ENCODE results near the gene CACNB4. TPM values are rescaled to one million over a fixed set of nuclear protein-coding genes. Genes with fewer than 3 reads are reported as not detected.
A peak's percentile ranks its signal among the peaks of the same experiment; 100 is the strongest.

Gene CACNB4
- total RNA-seq, 1 donor from 2014 or later: 3.7 TPM

- H3K36me3 ChIP-seq: no peaks in the 10 kb centered on the region
- no peak for DNase-seq (ENCODE audit: low spot score in 2 of 2)
- H3K4me3 ChIP-seq: no peak overlapping the region
- intact Hi-C loops (cut with DNase I): no loop called here
- TF ChIP-seq, protein P1, sequence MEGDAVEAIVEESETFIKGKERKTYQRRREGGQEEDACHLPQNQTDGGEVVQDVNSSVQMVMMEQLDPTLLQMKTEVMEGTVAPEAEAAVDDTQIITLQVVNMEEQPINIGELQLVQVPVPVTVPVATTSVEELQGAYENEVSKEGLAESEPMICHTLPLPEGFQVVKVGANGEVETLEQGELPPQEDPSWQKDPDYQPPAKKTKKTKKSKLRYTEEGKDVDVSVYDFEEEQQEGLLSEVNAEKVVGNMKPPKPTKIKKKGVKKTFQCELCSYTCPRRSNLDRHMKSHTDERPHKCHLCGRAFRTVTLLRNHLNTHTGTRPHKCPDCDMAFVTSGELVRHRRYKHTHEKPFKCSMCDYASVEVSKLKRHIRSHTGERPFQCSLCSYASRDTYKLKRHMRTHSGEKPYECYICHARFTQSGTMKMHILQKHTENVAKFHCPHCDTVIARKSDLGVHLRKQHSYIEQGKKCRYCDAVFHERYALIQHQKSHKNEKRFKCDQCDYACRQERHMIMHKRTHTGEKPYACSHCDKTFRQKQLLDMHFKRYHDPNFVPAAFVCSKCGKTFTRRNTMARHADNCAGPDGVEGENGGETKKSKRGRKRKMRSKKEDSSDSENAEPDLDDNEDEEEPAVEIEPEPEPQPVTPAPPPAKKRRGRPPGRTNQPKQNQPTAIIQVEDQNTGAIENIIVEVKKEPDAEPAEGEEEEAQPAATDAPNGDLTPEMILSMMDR (IDR thresholded peaks at IDR 0.05): no peak
- H3K4me1 ChIP-seq: peaks cover 0 to 7% of the 10 kb centered on the region in 2 donors
- H3K27ac ChIP-seq: no peak overlapping the region
- no peaks in the 10 kb centered on the region for H3K27me3 ChIP-seq
- no peaks in the 10 kb centered on the region for H3K9me3 ChIP-seq
These were observed 146.0 kb downstream of the CACNB4 start for GRCh38 chr2:151952691-151953456.

DNA sequence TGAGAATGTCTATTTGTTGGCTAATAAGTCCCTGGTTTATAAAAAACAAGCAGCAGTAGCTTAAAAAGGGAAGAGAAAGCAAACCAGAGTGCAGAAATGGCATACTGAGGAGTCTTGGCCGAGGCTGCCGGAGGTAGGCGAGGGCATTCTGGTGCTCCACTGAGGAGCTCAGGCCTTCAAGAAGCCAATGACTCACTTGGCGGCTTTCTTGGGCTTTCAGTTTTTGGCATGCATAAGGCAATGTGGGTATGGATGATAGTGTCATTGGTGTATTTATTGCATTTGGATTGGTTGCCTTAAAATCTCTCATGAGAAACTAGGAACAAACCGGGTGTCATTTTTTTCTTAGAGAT is 151.1 kb downstream of the CACNB4 start:
- Histone ChIP-seq H3K27me3 (no peaks in the 10 kb centered on the region), H3K27ac (peak overlapping the region; percentile 69 to 70), H3K9me3 (no peaks in the 10 kb centered on the region), H3K36me3 (no peaks in the 10 kb centered on the region), H3K4me3 (peak overlapping the region; percentile 51 to 53), H3K4me1 (peaks cover 0 to 12% of the 10 kb centered on the region in 2 donors)
- intact Hi-C loops (cut with DNase I): loop anchor here (2.0 to 5.0 kb wide), 3 partner anchors 49 to 119 kb away; partner anchors contain the start of gene ARL5A
- TF ChIP-seq, protein P1 (IDR thresholded peaks at IDR 0.05): no peak
- peak; percentile 51 to 92 for DNase-seq (ENCODE audit: low spot score in 2 of 2)

DNA sequence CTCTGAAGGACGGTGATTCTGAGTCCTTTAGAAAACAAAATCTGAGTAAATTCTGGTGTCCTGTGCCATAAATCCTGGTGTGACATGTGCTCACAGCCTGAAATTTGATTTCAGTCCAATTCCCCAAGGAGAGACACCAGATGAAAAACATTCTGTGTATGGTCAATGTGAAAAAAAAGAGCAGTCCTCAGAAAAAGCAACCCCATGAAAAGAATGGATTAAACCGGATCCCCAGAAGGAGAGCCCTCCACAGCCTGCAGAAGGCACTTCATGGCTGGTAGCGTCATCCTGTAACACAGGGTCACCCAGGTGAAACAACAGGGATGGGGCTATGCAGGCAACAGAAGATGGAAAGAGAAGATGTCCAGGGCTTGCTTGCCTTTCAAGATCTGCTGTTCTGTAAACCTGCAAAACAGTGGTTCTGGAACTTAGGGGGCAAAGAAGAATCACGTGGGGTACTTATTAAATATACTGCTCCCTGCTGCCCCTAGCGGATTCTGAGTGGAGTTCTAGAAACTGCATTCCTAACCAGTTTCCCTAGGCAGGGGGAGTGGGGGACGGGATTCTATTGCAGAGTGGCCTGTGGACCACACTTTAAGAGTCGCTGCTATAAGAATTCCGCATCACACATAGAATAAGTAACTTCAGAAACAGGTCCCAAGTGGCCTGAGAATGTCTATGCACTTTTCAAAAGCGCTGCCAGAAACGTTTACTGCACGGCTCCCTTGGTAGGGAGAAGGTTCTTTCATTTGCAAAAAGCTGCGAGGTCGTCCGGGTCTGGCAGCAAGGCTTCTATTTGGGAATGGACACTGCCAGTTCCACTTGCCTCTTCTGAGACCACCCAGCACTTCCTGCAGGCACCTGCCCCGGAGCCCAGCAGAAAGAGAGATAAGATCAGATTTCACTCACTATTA is 151.7 kb downstream of the CACNB4 start:
- peak overlapping the region; percentile 69 to 70 for H3K27ac ChIP-seq
- H3K4me3 ChIP-seq: peak overlapping the region; percentile 51 to 53
- intact Hi-C loops (cut with DNase I): loop anchor here (2.0 to 5.0 kb wide), 3 partner anchors 50 to 118 kb away; partner anchors contain the start of gene ARL5A
- no peaks in the 10 kb centered on the region for H3K27me3 ChIP-seq
- no peaks in the 10 kb centered on the region for H3K9me3 ChIP-seq
- TF ChIP-seq, protein P1 (IDR thresholded peaks at IDR 0.05): peak; percentile 53 to 70 (median 56)
- H3K36me3 ChIP-seq: no peaks in the 10 kb centered on the region
- peaks cover 0 to 12% of the 10 kb centered on the region in 2 donors for H3K4me1 ChIP-seq
- DNase-seq (ENCODE audit: low spot score in 2 of 2): peak in 1 of 2 donors; percentile 72

DNA sequence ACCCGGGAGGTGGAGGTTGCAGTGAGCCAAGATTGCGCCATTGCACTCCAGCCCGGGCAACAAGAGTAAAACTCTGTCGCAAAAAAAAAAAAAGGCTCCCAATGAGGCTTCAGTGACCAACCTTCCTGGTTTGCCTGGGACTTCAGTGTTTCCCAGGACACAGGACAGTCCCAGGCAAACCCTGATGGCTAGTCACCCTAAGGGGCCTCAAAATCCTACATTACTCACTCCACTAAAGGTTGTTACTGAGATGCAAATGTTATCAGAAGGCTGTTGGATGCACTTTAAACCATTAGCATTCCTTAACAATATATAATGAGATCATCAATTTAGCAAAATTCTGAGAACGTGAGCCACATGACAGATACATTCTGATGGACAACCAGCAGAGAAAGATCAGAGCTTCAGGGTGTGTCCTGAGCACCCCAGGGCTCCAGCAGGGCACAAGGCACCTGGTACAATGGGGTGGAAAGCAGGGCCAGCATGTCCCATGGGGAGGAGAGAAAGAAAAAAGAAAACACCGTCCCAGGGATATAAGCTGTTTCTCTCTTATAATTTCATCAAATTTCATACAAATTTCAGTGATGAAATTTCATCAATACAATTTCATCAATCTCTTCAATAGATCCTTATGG is 152.5 kb downstream of the CACNB4 start:
- intact Hi-C loops (cut with DNase I): loop anchor here (2.0 to 5.0 kb wide), 3 partner anchors 50 to 118 kb away; partner anchors contain the start of gene ARL5A
- H3K27ac ChIP-seq: peak overlapping the region; percentile 69 to 70

More for the DNA sequence above, 152.5 kb downstream of the CACNB4 start:
- TF ChIP-seq, protein P1 (IDR thresholded peaks at IDR 0.05): no peak
- H3K4me3 ChIP-seq: no peak overlapping the region
- no peaks in the 10 kb centered on the region for H3K9me3 ChIP-seq
- no peak for DNase-seq (ENCODE audit: low spot score in 2 of 2)
- H3K27me3 ChIP-seq: no peaks in the 10 kb centered on the region
- no peaks in the 10 kb centered on the region for H3K36me3 ChIP-seq
- H3K4me1 ChIP-seq: peaks cover 0 to 12% of the 10 kb centered on the region in 2 donors
